Erythroblast (primary cell): ENCODE measurements around the gene PPIL1.

ENCODE experiments used
- GATA1 ChIP-seq: IDR thresholded peaks from 2 replicates; pipeline ENCODE4 v1.6.1; 2011; ENCODE audit warnings: low read depth, mild to moderate bottlenecking, control low read depth, low read length, moderate library complexity
- POLR2A ChIP-seq: IDR thresholded peaks from 2 replicates; pipeline ENCODE4 v1.6.1; 2011; ENCODE audit warnings: mild to moderate bottlenecking, low read length

GRCh38 chr6:36848658-36849441 lies 25.8 kb downstream of the PPIL1 start:
- TF ChIP-seq POLR2A (peak; percentile 20), GATA1 (peak; percentile 51)
